Right lobe of liver (tissue), 4 donors: ENCODE data around the gene SUGCT.

Experiments used
- CTCF ChIP-seq, 4 donors: fragments of 200-600 bp in 3 of 4; fragments of 450-650 bp in 1 of 4; IDR thresholded peaks; one replicate each; pipeline versions ENCODE4 v1.5.1 to v1.8.0; 2016 to 2022; ENCODE audit warnings: antibody characterized with exemption in 4 of 4, mild to moderate bottlenecking in 2 of 4
- POLR2A ChIP-seq: fragments of 450-650 bp; IDR thresholded peaks from one replicate; pipeline ENCODE4 v1.6.1; 2017; ENCODE audit warnings: antibody characterized with exemption, mild to moderate bottlenecking
- donor health status: DM: no; HTN: no; CAD: no.
- donor health status: DM: no; HTN: no; CAD: no.
- donor health status: DM: no; HTN: yes; CAD: no.

DNA sequence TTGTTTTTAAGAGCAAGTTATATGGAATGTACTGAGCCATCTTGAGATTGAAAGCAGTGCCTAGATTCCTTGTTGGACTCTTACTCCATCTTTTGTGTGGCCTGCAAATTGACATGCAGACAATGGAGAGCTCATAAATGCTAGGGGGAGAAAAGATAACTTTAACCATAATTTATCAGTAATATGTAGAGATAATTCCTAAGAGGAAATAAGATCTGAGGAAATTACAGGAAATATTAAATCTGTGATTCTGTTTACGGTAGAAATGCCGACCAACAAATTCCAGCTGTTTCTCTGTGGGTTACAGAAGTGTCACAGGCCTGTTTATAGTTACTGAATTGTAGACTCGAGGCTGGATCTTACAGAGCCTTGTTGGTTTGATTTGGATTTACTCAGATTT lies 348.0 kb downstream of the SUGCT start:
- TF ChIP-seq CTCF (IDR thresholded peaks at IDR 0.05) (no peak), POLR2A (no peak)
